GM19455 (cell line): ENCODE measurements around the gene SIPA1.
"Not testable (repeated sequence)": the region's sequence is repeated elsewhere in the genome, so short reads cannot be mapped to it uniquely, and the experiment has no call there.

Experiments used
- ATAC-seq: cut with Tn5 transposase; IDR thresholded peaks from one replicate; pipeline ENCODE4 v1.9.1; 2021; ENCODE audit not compliant: unreplicated experiment

SIPA1 gene

DNA sequence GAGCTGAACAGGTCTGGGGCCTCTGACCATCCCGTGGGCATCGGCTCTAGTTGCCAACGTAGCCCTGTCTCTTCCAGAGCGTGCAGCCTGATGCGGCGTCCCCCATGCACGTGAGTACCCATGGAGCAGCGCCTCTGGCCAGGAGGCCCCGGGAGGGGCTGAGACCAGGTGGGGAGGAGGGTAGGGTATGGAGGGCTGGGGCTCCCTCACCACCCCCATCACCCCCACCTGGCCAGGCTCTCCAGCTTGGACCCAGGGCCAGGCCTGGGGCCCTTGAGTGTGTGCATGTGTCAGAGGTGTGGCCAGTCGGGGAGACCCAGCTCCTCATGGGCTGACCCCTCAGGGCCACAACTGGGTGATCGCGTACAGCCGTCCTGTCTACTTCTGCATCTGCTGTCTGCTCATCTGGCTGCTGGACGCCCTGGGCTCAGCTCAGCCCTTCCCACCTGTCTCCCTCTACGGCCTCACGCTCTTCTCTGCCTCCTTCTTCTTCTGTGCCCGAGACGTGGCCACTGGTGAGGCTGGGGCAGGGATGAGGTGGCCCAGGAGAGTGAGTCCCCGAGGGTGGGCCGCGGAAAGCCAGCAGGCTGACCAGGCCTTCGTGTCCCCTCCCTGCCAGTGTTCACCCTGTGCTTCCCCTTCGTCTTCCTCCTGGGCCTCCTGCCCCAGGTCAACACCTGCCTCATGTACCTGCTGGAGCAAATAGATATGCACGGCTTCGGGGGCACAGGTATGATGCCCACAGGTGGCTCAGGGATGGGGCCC lies 13.9 kb upstream of the SIPA1 start:
- no peak for ATAC-seq

DNA sequence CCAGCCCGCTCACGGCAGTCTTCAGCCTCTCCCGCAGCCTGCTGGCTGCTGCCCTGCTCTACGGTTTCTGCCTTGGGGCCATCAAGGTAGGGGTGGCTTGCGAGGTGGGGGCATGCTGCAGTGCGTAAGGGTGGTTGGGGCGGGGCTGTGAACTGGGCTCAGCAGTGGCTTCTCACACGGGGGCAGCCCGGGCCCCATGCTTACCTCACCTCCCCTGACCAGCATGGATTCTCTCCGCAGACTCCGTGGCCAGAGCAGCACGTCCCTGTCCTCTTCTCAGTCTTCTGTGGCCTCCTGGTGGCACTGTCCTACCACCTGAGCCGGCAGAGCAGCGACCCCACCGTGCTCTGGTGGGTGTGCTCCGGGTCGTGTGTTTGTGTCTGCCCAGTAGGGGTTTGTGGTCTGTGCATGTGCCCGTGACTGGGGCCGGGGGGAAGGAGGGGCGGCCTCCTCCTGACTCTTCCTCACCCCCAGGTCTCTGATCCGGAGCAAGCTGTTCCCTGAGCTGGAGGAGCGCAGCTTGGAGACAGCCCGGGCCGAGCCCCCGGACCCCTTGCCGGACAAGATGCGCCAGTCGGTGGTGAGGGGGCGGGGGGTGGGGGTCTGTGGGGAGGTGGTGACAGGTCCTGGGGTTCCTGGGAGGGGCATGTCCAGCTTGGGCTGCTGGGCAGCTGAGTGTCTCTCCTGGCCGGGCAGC lies 12.8 kb upstream of the SIPA1 start:
- no peak for ATAC-seq

GRCh38 chr11:65625628-65626342 lies 12.1 kb upstream of the SIPA1 start:
- no peak for ATAC-seq

DNA sequence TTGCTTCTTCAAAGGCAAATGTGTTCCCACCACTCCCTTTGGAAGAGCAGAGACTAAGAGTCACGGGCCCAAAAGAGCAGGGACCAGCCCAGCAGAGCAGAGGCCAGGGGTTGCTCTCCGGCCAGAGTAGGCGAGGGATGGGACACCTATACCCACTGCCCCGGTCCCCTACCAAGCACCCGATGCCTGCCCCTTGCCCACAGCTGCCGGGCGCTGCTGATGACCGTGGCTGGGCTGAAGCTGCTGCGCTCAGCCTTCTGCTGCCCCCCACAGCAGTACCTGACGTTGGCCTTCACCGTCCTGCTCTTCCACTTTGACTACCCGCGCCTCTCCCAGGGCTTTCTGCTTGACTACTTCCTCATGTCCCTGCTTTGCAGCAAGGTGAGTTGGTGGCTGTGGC lies 10.7 kb upstream of the SIPA1 start:
- ATAC-seq = no peak

DNA sequence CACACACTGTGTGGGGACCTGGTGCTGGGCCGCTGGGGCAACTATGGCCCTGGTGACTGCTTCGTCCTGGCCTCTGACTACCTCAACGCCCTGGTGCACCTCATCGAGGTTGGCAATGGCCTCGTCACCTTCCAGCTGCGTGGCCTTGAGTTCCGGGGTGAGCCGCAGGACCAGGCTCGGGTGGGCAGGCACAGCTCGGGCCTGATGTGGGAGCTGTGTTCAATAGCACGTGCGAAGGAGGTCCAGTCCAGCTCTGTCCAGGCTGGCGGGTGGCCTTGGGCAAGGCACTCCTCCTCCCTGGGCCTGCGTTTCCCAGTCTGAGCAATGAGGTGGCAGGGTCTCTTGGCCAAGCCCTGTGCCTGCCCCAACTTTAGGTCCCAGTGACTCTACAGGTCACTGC lies 8.3 kb upstream of the SIPA1 start:
- no peak for ATAC-seq

GRCh38 chr11:65630215-65630614 lies 7.7 kb upstream of the SIPA1 start:
- no peak for ATAC-seq

DNA sequence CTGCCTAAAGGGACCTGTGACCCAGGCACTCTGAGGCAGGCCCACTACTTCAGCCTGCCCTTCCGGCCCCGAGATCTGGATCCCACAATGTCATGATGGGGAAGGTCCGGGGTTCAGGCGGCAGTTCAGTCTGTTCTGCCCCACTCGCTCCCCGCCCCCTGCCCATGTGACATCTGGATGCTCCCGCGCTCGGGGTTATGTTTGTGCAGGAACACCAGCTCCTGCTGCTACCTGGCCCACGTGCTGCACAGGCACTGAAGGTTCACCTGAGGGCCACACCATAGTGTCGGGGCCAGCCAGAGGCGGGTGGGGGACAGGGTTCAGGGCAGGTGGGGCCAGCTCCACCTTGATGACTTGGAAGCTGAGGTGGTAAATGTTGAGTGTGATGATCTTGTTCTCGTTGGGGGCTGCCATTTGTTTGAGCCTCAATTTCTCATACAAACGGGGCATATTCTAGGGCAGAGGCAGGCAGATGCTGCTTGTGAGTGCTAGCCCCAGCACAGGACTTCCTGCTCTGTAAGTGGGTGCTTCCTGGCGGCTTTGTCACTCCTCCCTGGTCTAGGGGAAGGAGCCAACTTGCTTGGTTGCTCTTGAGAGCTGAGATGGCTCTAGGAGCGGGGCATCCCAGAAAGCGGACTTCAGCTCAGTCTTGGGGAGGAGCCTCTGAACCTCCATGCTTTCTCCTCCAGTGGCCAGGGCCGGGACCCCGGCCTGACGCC lies 4.4 kb upstream of the SIPA1 start:
- ATAC-seq = no peak

GRCh38 chr11:65634109-65634436 lies 3.8 kb upstream of the SIPA1 start:
- ATAC-seq = no peak

- ATAC-seq = no peak
Observed at GRCh38 chr11:65634440-65634839, 3.5 kb upstream of the SIPA1 start.

DNA sequence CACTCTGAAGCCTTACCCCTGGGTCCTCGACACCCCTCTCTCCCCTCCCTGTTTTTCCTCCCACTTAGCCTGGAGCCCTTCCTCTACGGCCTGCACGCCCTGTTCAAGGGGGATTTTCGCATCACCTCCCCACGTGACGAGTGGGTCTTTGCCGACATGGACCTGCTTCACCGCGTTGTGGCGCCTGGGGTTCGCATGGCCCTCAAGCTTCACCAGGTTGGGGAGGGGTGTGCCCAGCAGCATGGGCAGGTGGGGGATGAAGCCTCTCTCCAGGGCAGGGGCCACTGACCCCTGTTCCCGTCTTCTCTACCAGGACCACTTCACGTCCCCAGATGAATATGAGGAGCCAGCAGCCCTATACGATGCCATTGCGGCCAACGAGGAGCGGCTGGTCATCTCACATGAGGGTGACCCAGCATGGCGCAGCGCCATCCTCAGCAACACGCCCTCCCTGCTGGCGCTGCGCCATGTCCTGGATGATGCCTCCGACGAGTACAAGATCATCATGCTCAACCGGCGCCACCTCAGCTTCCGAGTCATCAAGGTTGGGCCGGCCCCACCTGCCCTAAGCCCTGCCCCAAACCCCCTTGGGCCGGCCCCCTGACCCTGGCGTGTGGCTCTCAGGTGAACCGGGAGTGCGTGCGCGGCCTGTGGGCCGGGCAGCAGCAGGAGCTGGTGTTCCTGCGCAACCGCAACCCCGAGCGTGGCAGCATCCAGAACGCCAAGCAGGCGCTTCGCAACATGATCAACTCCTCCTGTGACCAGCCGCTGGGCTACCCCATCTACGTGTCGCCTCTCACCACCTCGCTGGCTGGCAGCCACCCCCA lies 2.8 kb upstream of the SIPA1 start:
- ATAC-seq = no peak

GRCh38 chr11:65636108-65637031 lies 1.5 kb upstream of the SIPA1 start:
- no peak for ATAC-seq

GRCh38 chr11:65637032-65637557 lies 806 bp upstream of the SIPA1 start:
- no peak for ATAC-seq

DNA sequence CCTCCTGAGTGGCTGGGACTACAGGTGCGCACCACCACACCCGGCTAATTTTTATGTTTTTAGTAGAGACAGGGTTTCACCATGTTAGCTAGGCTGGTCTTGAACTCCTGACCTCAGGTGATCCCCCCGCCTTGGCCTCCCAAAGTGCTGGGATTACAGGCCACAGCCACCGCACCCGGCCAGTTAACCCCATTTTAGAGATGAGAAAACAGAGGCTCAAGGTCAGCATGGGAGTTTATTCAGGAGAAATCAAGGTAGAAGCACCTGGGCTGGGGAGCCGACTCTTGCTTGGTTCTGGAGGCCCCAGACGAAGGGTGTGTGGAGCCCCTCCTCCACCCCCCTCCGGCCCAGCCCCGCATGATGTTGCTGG lies 1.3 kb downstream of the SIPA1 start:
- ATAC-seq = not testable (repeated sequence)

DNA sequence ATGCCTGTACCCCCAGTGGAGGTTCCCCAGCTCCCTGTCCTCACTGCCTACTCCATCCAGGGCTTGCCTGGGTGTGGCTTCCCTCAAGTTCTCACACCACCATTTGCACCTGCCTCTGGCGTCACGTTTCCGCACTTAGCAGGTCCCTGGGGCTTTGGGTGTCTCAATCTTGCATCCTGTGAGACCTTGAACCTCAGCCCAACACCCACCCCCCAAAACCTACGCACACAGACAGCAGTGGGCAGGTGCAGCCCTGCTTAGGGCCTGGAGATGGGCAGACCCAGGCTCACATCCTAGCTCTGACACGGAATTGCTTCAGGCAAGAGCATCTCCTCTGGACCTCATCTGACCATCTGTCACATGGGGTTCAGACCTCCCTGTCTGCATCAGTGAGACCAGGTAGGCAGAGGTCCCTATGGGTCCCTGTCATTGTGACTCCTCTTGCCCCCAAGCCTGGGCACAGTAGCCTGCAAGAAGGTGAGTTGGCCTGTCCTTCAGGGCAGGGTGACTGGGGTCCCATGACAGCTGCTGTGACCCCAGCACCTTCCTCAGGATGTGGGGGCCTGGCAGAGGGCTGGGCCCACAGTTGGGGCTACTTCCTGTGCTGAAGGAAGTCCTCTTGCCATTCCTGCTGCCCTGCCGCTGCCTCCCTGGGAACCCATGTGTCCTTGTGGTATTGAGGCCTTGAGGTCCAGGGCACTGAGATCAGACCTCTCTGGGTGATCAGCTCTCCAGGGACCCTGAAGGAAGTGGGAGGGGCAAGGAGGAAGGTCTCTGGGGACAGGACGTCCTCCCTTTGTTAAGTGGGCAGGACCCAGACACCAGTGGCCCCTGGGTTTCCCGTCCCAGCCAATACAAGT lies 2.0 kb downstream of the SIPA1 start:
- ATAC-seq = no peak

DNA sequence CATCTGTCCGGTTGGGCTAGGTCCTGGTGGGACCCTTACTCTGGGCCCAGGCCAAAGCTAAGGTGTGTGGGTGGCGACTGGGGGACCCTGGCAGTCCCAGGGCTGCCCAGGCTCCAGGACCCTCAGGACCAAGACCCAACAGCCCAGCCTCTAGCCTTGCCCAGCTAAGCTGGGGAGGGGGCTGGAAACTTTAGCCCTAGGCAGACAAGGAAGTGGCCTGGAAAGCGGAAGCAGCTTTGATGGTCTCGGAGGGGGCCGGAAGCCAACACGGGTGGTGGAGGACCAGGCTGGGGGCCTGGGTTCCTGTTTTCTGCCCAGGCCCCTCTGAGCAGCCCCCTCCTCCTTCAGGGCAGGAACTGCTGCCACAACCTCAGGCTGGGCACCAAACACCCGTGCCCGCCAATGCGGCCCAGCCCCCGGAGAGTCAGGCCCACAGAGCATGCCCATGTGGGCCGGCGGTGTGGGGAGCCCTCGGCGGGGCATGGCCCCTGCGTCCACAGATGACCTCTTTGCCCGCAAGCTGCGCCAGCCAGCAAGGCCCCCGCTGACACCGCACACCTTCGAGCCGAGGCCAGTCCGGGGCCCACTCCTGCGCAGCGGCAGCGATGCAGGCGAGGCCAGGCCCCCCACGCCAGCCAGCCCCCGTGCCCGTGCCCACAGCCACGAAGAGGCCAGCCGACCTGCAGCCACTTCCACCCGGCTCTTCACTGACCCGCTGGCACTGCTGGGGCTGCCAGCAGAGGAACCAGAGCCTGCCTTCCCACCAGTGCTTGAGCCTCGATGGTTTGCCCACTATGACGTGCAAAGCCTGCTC lies 2.8 kb downstream of the SIPA1 start:
- ATAC-seq = no peak

GRCh38 chr11:65641297-65642013 lies 3.6 kb downstream of the SIPA1 start:
- no peak for ATAC-seq
